Ramos (cell line): ENCODE data around the gene SLC2A8.

ENCODE experiments used
- in situ Hi-C: fragments of 300-500 bp; cut with MboI; formaldehyde crosslinking; loops from one replicate; pipeline ENCODE4 v1.14.3; 2022; ENCODE audit warnings: low sequenced_read_pairs; ENCODE audit not compliant: unreplicated experiment

SLC2A8 gene

GRCh38 chr9:127398275-127398647 is 1.3 kb downstream of the SLC2A8 start:
- in situ Hi-C loops = loop anchor here (5.0 kb wide), 1 partner anchor 176 kb away; no protein-coding TSS in a partner anchor

- in situ Hi-C loops = loop anchor here (5.0 kb wide), 1 partner anchor 177 kb away; no protein-coding TSS in a partner anchor
These were observed 1.9 kb downstream of the SLC2A8 start for GRCh38 chr9:127398715-127399400.

GRCh38 chr9:127399736-127400269 is 2.8 kb downstream of the SLC2A8 start:
- in situ Hi-C loops = loop anchor here (5.0 kb wide), 1 partner anchor 178 kb away; no protein-coding TSS in a partner anchor

- in situ Hi-C loops = no loop called here
These were observed 5.6 kb downstream of the SLC2A8 start for GRCh38 chr9:127402401-127403090.

GRCh38 chr9:127403507-127404192 is 6.7 kb downstream of the SLC2A8 start:
- in situ Hi-C loops = no loop called here

GRCh38 chr9:127404631-127405030 is 7.7 kb downstream of the SLC2A8 start:
- in situ Hi-C loops = no loop called here

GRCh38 chr9:127405344-127406125 is 8.6 kb downstream of the SLC2A8 start:
- in situ Hi-C loops = no loop called here

GRCh38 chr9:127406799-127407491 is 10.0 kb downstream of the SLC2A8 start:
- in situ Hi-C loops = no loop called here

GRCh38 chr9:127407492-127407843 is 10.5 kb downstream of the SLC2A8 start:
- in situ Hi-C loops = no loop called here

GRCh38 chr9:127411122-127411521 is 14.2 kb downstream of the SLC2A8 start:
- in situ Hi-C loops = no loop called here

GRCh38 chr9:127415141-127415540 is 18.2 kb downstream of the SLC2A8 start:
- in situ Hi-C loops = no loop called here

- in situ Hi-C loops = no loop called here
These were observed 18.7 kb downstream of the SLC2A8 start for GRCh38 chr9:127415657-127416056.

GRCh38 chr9:127417131-127418036 is 20.4 kb downstream of the SLC2A8 start:
- in situ Hi-C loops = no loop called here

GRCh38 chr9:127418037-127418471 is 21.1 kb downstream of the SLC2A8 start:
- in situ Hi-C loops = no loop called here

GRCh38 chr9:127419348-127419747 is 22.4 kb downstream of the SLC2A8 start:
- in situ Hi-C loops = no loop called here

- in situ Hi-C loops = no loop called here
These were observed 24.1 kb downstream of the SLC2A8 start for GRCh38 chr9:127421057-127421456.

GRCh38 chr9:127422133-127422782 is 25.3 kb downstream of the SLC2A8 start:
- in situ Hi-C loops = no loop called here

- in situ Hi-C loops = no loop called here
These were observed 25.8 kb downstream of the SLC2A8 start for GRCh38 chr9:127422787-127423186.
